ENCODE results near the gene ARMC12.

GRCh38 chr6:35719830-35720733 lies 16.8 kb upstream of the ARMC12 start:
- TF ChIP-seq CTCF (IDR thresholded peaks at IDR 0.05; ENCODE audit: low read depth, low read length, poor library complexity, severe bottlenecking) (no peak), EZH2phosphoT487 (IDR thresholded peaks at IDR 0.05; ENCODE audit: borderline replicate concordance, low read length) (no peak)
